ENCODE results near the gene GNG7.
"Not testable (repeated sequence)": the region's sequence is repeated elsewhere in the genome, so short reads cannot be mapped to it uniquely, and the experiment has no call there.

DNA sequence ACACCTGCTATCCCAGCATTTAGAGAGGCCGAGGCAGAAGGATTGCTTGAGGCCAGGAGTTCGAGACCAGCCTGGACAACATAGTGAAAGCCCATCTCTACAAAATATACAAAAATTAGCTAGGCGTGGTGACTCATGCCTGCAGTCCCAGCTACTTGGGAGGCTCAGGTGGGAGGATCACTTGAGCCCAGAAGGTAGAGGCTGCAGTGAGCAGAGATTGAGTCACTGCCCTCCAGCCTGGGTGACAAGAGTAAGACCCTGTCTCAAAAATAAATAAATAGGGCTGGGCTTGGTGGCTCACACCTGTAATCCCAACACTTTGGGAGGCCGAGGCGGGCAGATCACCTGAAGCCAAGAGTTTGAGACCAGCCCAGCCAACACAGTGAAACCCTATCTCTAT lies 238.8 kb downstream of the GNG7 start:
- TF ChIP-seq ZFP3 (CRISPR knock-in tag; IDR thresholded peaks at IDR 0.05); SNAI2 (CRISPR knock-in tag; IDR thresholded peaks at IDR 0.05); ARNTL (CRISPR knock-in tag; IDR thresholded peaks at IDR 0.05; ENCODE audit: borderline replicate concordance, low read depth); GLIS3 (CRISPR knock-in tag; IDR thresholded peaks at IDR 0.05); OSR1 (CRISPR knock-in tag; IDR thresholded peaks at IDR 0.05); ZFP30 (CRISPR knock-in tag; IDR thresholded peaks at IDR 0.05); ESRRG (CRISPR knock-in tag; IDR thresholded peaks at IDR 0.05); RARB (CRISPR knock-in tag; IDR thresholded peaks at IDR 0.05): not testable (repeated sequence)
- TF ChIP-seq, protein P1, sequence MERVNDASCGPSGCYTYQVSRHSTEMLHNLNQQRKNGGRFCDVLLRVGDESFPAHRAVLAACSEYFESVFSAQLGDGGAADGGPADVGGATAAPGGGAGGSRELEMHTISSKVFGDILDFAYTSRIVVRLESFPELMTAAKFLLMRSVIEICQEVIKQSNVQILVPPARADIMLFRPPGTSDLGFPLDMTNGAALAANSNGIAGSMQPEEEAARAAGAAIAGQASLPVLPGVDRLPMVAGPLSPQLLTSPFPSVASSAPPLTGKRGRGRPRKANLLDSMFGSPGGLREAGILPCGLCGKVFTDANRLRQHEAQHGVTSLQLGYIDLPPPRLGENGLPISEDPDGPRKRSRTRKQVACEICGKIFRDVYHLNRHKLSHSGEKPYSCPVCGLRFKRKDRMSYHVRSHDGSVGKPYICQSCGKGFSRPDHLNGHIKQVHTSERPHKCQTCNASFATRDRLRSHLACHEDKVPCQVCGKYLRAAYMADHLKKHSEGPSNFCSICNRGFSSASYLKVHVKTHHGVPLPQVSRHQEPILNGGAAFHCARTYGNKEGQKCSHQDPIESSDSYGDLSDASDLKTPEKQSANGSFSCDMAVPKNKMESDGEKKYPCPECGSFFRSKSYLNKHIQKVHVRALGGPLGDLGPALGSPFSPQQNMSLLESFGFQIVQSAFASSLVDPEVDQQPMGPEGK (CRISPR knock-in tag; IDR thresholded peaks at IDR 0.05; ENCODE audit: borderline replicate concordance), result not testable (repeated sequence)
- TF ChIP-seq, protein P2, sequence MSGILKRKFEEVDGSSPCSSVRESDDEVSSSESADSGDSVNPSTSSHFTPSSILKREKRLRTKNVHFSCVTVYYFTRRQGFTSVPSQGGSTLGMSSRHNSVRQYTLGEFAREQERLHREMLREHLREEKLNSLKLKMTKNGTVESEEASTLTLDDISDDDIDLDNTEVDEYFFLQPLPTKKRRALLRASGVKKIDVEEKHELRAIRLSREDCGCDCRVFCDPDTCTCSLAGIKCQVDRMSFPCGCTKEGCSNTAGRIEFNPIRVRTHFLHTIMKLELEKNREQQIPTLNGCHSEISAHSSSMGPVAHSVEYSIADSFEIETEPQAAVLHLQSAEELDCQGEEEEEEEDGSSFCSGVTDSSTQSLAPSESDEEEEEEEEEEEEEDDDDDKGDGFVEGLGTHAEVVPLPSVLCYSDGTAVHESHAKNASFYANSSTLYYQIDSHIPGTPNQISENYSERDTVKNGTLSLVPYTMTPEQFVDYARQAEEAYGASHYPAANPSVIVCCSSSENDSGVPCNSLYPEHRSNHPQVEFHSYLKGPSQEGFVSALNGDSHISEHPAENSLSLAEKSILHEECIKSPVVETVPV (CRISPR knock-in tag; IDR thresholded peaks at IDR 0.05), result not testable (repeated sequence)
- TF ChIP-seq, protein P3, sequence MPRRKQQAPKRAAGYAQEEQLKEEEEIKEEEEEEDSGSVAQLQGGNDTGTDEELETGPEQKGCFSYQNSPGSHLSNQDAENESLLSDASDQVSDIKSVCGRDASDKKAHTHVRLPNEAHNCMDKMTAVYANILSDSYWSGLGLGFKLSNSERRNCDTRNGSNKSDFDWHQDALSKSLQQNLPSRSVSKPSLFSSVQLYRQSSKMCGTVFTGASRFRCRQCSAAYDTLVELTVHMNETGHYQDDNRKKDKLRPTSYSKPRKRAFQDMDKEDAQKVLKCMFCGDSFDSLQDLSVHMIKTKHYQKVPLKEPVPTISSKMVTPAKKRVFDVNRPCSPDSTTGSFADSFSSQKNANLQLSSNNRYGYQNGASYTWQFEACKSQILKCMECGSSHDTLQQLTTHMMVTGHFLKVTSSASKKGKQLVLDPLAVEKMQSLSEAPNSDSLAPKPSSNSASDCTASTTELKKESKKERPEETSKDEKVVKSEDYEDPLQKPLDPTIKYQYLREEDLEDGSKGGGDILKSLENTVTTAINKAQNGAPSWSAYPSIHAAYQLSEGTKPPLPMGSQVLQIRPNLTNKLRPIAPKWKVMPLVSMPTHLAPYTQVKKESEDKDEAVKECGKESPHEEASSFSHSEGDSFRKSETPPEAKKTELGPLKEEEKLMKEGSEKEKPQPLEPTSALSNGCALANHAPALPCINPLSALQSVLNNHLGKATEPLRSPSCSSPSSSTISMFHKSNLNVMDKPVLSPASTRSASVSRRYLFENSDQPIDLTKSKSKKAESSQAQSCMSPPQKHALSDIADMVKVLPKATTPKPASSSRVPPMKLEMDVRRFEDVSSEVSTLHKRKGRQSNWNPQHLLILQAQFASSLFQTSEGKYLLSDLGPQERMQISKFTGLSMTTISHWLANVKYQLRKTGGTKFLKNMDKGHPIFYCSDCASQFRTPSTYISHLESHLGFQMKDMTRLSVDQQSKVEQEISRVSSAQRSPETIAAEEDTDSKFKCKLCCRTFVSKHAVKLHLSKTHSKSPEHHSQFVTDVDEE (CRISPR knock-in tag; IDR thresholded peaks at IDR 0.05), result not testable (repeated sequence)
